Measurements from ENCODE around the gene EFCC1.

Gene EFCC1

DNA sequence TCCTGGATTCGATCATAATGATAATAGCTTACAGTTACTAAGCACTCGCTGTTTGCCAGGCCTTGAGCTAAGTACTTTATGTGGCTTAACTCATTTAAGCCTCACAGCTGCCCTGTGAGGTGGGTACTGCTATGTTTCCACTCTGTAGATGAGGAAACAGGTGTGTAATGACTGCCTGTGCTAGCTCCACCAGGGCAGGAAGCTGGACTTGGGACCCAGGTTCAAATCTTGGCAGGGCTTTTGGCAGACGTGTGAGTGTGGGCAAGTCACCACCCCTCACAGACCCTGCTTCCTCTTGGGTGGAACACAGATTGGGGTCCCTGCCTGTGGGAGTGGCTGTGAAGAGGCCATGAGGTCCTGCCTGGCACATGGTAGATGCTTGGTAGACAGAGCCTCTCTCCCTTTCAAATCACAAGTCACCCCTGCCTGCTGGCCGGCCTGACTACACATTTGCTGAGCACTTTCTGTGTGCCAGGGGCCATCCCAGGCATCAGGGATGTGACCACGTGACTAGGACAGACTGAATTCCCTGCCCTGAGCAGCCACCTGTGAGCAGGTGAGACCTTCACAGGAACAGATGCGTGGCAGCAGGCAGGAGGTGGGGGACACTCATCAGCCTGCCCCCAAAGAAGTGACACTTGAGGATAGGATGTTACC is 3.7 kb downstream of the EFCC1 start:
- no peak for DNase-seq (ENCODE audit: low read depth)
- in situ Hi-C loops (cut with HindIII; ENCODE audit: low sequenced_read_pairs) = no loop called here
- TF ChIP-seq, protein P1, sequence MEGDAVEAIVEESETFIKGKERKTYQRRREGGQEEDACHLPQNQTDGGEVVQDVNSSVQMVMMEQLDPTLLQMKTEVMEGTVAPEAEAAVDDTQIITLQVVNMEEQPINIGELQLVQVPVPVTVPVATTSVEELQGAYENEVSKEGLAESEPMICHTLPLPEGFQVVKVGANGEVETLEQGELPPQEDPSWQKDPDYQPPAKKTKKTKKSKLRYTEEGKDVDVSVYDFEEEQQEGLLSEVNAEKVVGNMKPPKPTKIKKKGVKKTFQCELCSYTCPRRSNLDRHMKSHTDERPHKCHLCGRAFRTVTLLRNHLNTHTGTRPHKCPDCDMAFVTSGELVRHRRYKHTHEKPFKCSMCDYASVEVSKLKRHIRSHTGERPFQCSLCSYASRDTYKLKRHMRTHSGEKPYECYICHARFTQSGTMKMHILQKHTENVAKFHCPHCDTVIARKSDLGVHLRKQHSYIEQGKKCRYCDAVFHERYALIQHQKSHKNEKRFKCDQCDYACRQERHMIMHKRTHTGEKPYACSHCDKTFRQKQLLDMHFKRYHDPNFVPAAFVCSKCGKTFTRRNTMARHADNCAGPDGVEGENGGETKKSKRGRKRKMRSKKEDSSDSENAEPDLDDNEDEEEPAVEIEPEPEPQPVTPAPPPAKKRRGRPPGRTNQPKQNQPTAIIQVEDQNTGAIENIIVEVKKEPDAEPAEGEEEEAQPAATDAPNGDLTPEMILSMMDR (IDR thresholded peaks at IDR 0.05; ENCODE audit: low read depth, low read length, missing control alignments) = no peak
- H3K4me3 ChIP-seq (ENCODE audit: low read depth, low read length) = no peak overlapping the region

DNA sequence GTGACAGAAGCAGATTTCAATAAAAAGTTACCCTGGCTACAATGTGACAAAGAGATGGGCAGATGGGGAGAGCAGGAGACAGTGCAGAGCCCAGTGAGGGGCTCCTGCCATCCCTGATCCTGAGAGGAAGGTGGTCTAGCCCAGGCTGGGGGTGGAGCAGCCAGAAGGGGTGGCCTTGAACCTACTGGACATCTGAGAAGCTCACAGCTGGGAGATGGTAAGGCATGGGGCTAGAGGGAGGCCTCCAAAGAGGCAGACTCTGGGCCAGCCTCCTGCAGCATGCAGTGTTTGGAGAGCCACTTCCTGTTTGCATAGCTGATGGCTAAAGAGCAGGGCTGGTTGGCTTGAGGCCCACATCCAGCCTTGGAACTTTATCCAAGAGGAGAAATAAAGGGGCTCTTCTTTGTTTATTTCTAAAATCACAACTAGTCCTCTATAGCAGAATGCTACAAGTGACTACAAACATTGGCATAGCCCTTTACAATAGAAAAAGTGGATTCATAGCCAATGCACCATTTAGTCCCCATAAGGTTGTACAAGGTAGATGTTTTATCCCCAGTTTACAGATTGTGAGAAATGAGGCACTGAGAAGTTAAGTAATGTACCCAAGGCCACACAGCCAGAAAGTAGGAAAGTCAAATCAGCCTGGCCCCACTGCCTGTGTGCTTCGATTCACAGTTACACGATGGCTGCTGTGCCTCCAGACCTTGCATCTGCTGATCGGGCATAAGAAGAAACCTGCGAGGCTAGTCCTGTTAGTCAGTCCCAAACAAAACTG is 4.6 kb downstream of the EFCC1 start:
- TF ChIP-seq, protein P1 (IDR thresholded peaks at IDR 0.05; ENCODE audit: low read depth, low read length, missing control alignments) = no peak
- in situ Hi-C loops (cut with HindIII; ENCODE audit: low sequenced_read_pairs) = no loop called here
- DNase-seq (ENCODE audit: low read depth) = no peak
- no peak overlapping the region for H3K4me3 ChIP-seq (ENCODE audit: low read depth, low read length)

DNA sequence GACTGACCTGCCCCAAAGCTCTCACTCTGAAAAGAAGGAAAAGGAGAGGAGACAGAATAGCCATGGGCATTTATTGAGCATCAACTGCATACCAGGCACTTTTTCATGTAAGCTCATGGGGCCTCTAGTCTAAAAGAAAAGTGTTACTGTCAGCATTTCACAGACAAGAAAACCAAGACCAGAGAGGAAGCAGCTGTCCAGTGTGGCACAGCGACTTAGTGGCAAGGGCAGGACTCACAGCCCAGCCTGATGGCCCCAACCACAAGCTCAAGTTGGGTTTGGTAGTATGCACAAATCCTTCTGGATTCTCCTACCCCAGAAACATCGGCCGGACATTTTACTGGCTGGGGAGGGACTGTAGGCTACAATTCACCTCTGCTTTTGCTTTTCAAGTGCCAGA is 5.8 kb downstream of the EFCC1 start:
- H3K4me3 ChIP-seq (ENCODE audit: low read depth, low read length) = no peak overlapping the region
- no peak for DNase-seq (ENCODE audit: low read depth)
- in situ Hi-C loops (cut with HindIII; ENCODE audit: low sequenced_read_pairs) = no loop called here
- TF ChIP-seq, protein P1 (IDR thresholded peaks at IDR 0.05; ENCODE audit: low read depth, low read length, missing control alignments) = no peak

DNA sequence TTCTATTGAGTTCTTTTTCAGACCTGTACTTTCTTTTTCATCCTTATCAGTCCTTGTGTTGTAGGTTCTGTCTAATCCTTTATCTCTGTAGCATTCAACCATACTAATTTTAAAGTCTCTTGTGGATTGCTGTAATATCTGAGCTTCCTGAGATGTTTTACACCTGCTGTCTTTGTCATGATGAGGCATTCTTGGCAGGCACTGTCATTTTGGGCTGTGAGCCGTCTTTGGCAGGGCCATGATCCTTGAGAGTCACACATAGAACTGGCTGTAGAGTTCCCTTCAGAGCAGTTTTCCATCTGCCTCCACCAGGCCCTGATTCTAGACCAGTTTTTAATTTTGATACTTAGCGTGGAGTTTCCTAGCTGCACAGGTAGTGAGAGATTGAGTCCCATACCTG is 6.7 kb downstream of the EFCC1 start:
- in situ Hi-C loops (cut with HindIII; ENCODE audit: low sequenced_read_pairs) = no loop called here
- TF ChIP-seq, protein P1 (IDR thresholded peaks at IDR 0.05; ENCODE audit: low read depth, low read length, missing control alignments) = no peak
- H3K4me3 ChIP-seq (ENCODE audit: low read depth, low read length) = no peak overlapping the region
- DNase-seq (ENCODE audit: low read depth) = no peak

DNA sequence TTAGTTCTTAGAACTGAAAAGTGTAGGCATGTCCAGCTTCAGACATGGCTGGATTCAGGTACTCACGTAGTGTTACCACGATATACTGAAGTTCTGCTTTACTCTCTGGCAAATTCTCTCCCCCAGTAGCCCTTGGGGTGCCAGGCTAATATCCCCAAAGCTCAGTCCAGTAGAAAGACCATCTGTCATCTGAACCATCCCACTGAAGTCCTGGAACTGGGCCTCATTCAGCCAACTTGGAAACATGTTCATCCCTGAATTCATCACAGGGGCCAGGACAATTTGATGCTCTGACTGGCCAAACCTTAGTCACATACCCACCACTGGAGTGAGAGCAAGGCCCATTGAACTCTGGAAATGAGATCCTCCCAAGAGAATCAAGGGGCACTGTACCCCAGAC is 8.2 kb downstream of the EFCC1 start:
- no peak for DNase-seq (ENCODE audit: low read depth)
- H3K4me3 ChIP-seq (ENCODE audit: low read depth, low read length) = no peak overlapping the region
- in situ Hi-C loops (cut with HindIII; ENCODE audit: low sequenced_read_pairs) = no loop called here
- TF ChIP-seq, protein P1 (IDR thresholded peaks at IDR 0.05; ENCODE audit: low read depth, low read length, missing control alignments) = no peak

DNA sequence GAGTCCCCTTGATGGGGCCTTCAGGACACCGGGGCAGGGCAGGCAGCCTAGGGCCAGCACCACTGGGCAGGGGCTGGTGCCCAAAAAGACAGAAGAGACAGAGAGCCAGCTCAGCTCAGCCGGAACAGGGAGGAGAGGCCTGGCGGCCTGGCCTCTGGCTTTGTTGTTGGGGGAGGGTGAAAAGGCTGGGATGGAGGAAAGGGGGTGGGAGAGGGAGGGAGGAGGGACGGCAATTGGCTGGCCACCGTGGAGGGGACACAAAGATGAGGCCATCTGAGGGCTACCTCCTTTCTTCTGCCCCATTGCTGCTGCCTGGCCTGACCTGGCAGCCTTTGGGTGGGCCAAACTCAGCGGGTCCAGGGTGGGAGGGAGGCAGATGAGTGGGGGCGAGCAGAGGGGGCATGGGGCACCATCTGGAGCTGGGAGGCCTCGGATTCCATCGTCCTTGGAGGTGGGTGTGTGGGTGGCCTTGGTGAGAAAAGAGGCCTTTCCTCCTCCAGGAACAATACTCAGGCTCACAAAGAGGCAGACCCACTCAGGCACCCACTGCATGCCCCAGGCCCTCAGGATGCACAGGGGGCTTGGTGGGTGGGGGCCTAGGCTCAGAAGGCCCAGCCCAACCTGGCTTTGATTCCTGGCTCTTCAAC is 9.3 kb downstream of the EFCC1 start:
- TF ChIP-seq, protein P1 (IDR thresholded peaks at IDR 0.05; ENCODE audit: low read depth, low read length, missing control alignments) = no peak
- no peak for DNase-seq (ENCODE audit: low read depth)
- in situ Hi-C loops (cut with HindIII; ENCODE audit: low sequenced_read_pairs) = loop anchor here (10.0 kb wide), 1 partner anchor 244 kb away; no protein-coding TSS in a partner anchor
- H3K4me3 ChIP-seq (ENCODE audit: low read depth, low read length) = no peak overlapping the region

Data from astrocyte of the cerebellum (primary cell).